ENCODE measurements around the gene RTN4R. TPM values are rescaled to one million over a fixed set of nuclear protein-coding genes. Genes with fewer than 3 reads are reported as not detected.

The RTN4R gene
- total RNA-seq, 6 donors from 2014 or later, result 2.6 to 13.0 (median 9.0) TPM

GRCh38 chr22:20192972-20193760 is 75.0 kb downstream of the RTN4R start:
- H3K4me3 ChIP-seq, result no peak overlapping the region
- H3K4me1 ChIP-seq, result no peaks in the 10 kb centered on the region
- WGBS, 2 donors, result 85 to 92% methylated on average over 5 to 19 of the region's 20 CpGs
- H3K27ac ChIP-seq, result no peak overlapping the region
- no peaks in the 10 kb centered on the region for H3K36me3 ChIP-seq
- TF ChIP-seq EP300 (IDR thresholded peaks at IDR 0.05) (no peak), POLR2AphosphoS5 (IDR thresholded peaks at IDR 0.05) (no peak), POLR2A (IDR thresholded peaks at IDR 0.05) (no peak)
- TF ChIP-seq, protein P1, sequence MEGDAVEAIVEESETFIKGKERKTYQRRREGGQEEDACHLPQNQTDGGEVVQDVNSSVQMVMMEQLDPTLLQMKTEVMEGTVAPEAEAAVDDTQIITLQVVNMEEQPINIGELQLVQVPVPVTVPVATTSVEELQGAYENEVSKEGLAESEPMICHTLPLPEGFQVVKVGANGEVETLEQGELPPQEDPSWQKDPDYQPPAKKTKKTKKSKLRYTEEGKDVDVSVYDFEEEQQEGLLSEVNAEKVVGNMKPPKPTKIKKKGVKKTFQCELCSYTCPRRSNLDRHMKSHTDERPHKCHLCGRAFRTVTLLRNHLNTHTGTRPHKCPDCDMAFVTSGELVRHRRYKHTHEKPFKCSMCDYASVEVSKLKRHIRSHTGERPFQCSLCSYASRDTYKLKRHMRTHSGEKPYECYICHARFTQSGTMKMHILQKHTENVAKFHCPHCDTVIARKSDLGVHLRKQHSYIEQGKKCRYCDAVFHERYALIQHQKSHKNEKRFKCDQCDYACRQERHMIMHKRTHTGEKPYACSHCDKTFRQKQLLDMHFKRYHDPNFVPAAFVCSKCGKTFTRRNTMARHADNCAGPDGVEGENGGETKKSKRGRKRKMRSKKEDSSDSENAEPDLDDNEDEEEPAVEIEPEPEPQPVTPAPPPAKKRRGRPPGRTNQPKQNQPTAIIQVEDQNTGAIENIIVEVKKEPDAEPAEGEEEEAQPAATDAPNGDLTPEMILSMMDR (IDR thresholded peaks at IDR 0.05), result no peak
- H3K9me3 ChIP-seq, result no peaks in the 10 kb centered on the region
- DNase-seq (peak in 1 of 2 donors; percentile 19), ATAC-seq (ENCODE audit: low FRiP score in 2 of 2) (no peak)
- no peaks in the 10 kb centered on the region for H3K27me3 ChIP-seq

DNA sequence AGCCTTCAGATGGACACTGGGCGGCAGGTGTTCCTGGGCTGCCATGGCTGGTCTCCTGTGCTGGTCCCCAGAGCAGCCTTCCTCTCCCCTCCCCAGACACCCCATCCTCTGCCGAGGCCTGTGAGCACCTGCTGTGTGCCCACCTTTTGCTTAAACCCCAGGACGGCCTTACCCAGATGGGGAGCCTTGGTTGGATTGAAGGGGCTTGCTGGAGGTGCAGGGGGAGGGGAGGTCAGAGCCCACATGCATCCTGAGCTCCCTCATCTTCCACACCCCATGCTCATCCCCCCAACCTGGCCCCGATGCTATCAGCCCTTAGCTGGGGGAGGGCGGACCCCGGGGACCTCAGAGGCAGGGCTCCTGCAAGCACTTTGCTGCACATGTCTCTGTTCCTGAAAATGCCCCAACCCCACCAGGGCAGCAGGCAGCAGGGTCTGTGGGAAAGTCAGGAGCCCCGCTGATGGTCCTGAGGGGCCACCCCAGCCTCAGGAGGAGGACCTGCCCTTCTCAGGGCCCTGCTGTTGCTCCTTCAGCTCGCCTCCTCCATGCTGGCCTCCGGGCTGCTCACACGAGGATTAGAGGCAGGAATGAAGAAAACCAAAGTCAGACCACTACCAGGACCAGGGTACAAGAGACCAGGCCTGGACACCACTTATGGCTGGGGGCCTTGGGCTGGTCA is 75.7 kb downstream of the RTN4R start:
- WGBS, 2 donors, result 88 to 93% methylated on average over 6 to 9 of the region's 10 CpGs
- no peak overlapping the region for H3K4me3 ChIP-seq

GRCh38 chr22:20191803-20192202 is 76.3 kb downstream of the RTN4R start:
- Histone ChIP-seq H3K27me3 (no peaks in the 10 kb centered on the region), H3K9me3 (no peaks in the 10 kb centered on the region), H3K27ac (no peak overlapping the region), H3K36me3 (no peaks in the 10 kb centered on the region), H3K4me3 (no peak overlapping the region), H3K4me1 (no peaks in the 10 kb centered on the region)
- DNase-seq (peak in 1 of 2 donors; percentile 39), ATAC-seq (ENCODE audit: low FRiP score in 2 of 2) (no peak)
- WGBS, 2 donors, result 81 to 92% methylated on average over 2 to 8 of the region's 8 CpGs
- TF ChIP-seq EP300 (IDR thresholded peaks at IDR 0.05) (no peak), POLR2A (IDR thresholded peaks at IDR 0.05) (no peak), POLR2AphosphoS5 (IDR thresholded peaks at IDR 0.05) (no peak)
- TF ChIP-seq, protein P1 (IDR thresholded peaks at IDR 0.05), result no peak

More for the DNA sequence above, 75.7 kb downstream of the RTN4R start:
- no peak for ATAC-seq (ENCODE audit: low FRiP score in 2 of 2)
- no peaks in the 10 kb centered on the region for H3K4me1 ChIP-seq
- H3K36me3 ChIP-seq, result no peaks in the 10 kb centered on the region
- H3K9me3 ChIP-seq, result no peaks in the 10 kb centered on the region
- DNase-seq, result peak in 1 of 2 donors; percentile 42
- H3K27ac ChIP-seq, result no peak overlapping the region
- H3K27me3 ChIP-seq, result no peaks in the 10 kb centered on the region
- no peak for TF ChIP-seq POLR2AphosphoS5 (IDR thresholded peaks at IDR 0.05)
- TF ChIP-seq, protein P1 (IDR thresholded peaks at IDR 0.05), result no peak
- TF ChIP-seq POLR2A (IDR thresholded peaks at IDR 0.05), result no peak
- no peak for TF ChIP-seq EP300 (IDR thresholded peaks at IDR 0.05)

Small RNA genes lying within 50 kb of the gene (small RNA-seq; reads per million reads assigned to genes)
- gene MIR1286, result 0.13 to 1.9 (median 0.20) reads per million in 4 donors

Other genes with a start within 250 kb of the RTN4R start
- 10 to 100 TPM; 33.9 to 94.3 (median 55.0) TPM for gene TANGO2, start 247.2 kb downstream of the RTN4R start, total RNA-seq
- gene DGCR8, start 188.1 kb downstream of the RTN4R start, total RNA-seq, result 10 to 100 TPM; 27.7 to 95.3 (median 33.1) TPM
- 100 to 1,000 TPM in 2 of 6 donors, 10 to 100 TPM in 4; 55.3 to 154 (median 87.8) TPM for gene RANBP1, start 152.2 kb downstream of the RTN4R start, total RNA-seq
- gene TRMT2A, start 151.1 kb downstream of the RTN4R start, total RNA-seq, result 100 to 1,000 TPM in 1 of 6 donors, 10 to 100 TPM in 5; 30.3 to 146 (median 61.9) TPM
- 10 to 100 TPM; 19.5 to 87.1 (median 63.9) TPM for gene ZDHHC8, start 136.5 kb downstream of the RTN4R start, total RNA-seq
- 1 to 10 TPM in 3 of 6 donors, under 1 TPM in 3; 0.46 to 2.1 (median 1.2) TPM for gene CCDC188, start 117.3 kb downstream of the RTN4R start, total RNA-seq
- gene DGCR6L, start 51.7 kb upstream of the RTN4R start, total RNA-seq, result 10 to 100 TPM; 36.7 to 62.2 (median 41.9) TPM
- gene ZNF74, start 125.8 kb upstream of the RTN4R start, total RNA-seq, result 10 to 100 TPM in 5 of 6 donors, 1 to 10 TPM in 1; 8.9 to 26.2 (median 12.7) TPM
- gene SCARF2, start 169.5 kb upstream of the RTN4R start, total RNA-seq, result 10 to 100 TPM; 10.1 to 36.7 (median 16.1) TPM
- gene KLHL22, start 227.5 kb upstream of the RTN4R start, total RNA-seq, result 10 to 100 TPM; 17.5 to 48.2 (median 22.7) TPM
- 100 to 1,000 TPM in 4 of 6 donors, 10 to 100 TPM in 2; 64.2 to 170 (median 123) TPM for gene MED15, start 239.3 kb upstream of the RTN4R start, total RNA-seq

Data from upper lobe of left lung (tissue), 6 donors.